GM12878 (cell line): Measurements from ENCODE around the gene CACNA1D. TPM values are rescaled to one million over a fixed set of nuclear protein-coding genes. Genes with fewer than 3 reads are reported as not detected.
A peak's percentile ranks its signal among the peaks of the same experiment; 100 is the strongest.

Source experiments
- ATAC-seq: fragments of 200-7000 bp; cut with Tn5 transposase; 3 replicates; pipeline ENCODE4 v1.9.1; 2020; ENCODE audit warnings: mild to moderate bottlenecking, moderate library complexity
- BruUV-seq: library from RNA; stranded (reverse); fragments of 400-500 nt; replicated peaks from 2 replicates; lab custom pipeline; 2021; lab: Mats Ljungman, UMichigan
- CTCF ChIA-PET: fragments of 300-600 bp; sonication (Branson Sonifier 250); formaldehyde crosslinking; extraction: SDS; loops from one replicate; lab custom pipeline; 2021; ENCODE audit warnings: inconsistent platforms; lab: Yijun Ruan, JAX
- POLR2A ChIA-PET: fragments of 350-600 bp; formaldehyde crosslinking; extraction: SDS; loops from one replicate; lab custom pipeline; 2021; ENCODE audit warnings: inconsistent platforms; lab: Charles Lee
- RAD21 ChIA-PET: fragments of 300-600 bp; sonication (Branson Sonifier 250); formaldehyde crosslinking; loops from one replicate; lab custom pipeline; 2023; ENCODE audit warnings: antibody characterized with exemption; ENCODE audit not compliant: unreplicated experiment; lab: Charles Lee
- SMC1A ChIA-PET: fragments of 300-600 bp; sonication (Branson Sonifier 250); formaldehyde crosslinking; loops from one replicate; lab custom pipeline; 2023; ENCODE audit not compliant: unreplicated experiment, uncharacterized antibody; lab: Charles Lee
- DNase-seq: peaks from one replicate; pipeline ENCODE4 v3.0.0-alpha.2; 2011; ENCODE audit warnings: low read depth, low spot score
- FAIRE-seq: peaks from 3 replicates; lab custom pipeline; 2011; peaks lifted over from hg19 to GRCh38; lab: Jason Lieb, UNC
- H2AFZ ChIP-seq: 2 replicates; pipeline ENCODE4 v1.6.0; 2011; ENCODE audit warnings: low read depth, low read length, control low read depth; ENCODE audit not compliant: control insufficient read depth
- H3K27ac ChIP-seq: 2 replicates; pipeline ENCODE4 v1.5.1; 2011; ENCODE audit warnings: control low read depth; ENCODE audit not compliant: control insufficient read depth, insufficient read depth
- H3K27me3 ChIP-seq, 2 experiments: replicated peaks in 1 of 2; 2 replicates each; pipeline versions ENCODE4 v1.6.0 to v1.6.1; 2011; ENCODE audit warnings: low read length in 1 of 2; ENCODE audit not compliant: control insufficient read depth in 2 of 2, insufficient read depth in 2 of 2
- H3K36me3 ChIP-seq, 2 experiments: 2 replicates each; pipeline ENCODE4 v1.5.1; 2011; ENCODE audit warnings: low read length in 1 of 2; ENCODE audit not compliant: control insufficient read depth in 2 of 2, insufficient read depth in 2 of 2
- H3K4me1 ChIP-seq: 2 replicates; pipeline ENCODE4 v1.6.1; 2011; ENCODE audit warnings: mild to moderate bottlenecking, low read length, moderate library complexity, mixed read lengths; ENCODE audit not compliant: control insufficient read depth, insufficient read depth
- H3K4me2 ChIP-seq: 2 replicates; pipeline ENCODE4 v1.6.0; 2011; ENCODE audit warnings: control low read depth; ENCODE audit not compliant: control insufficient read depth, insufficient read depth
- H3K4me3 ChIP-seq: fragments of 200-600 bp; sonication (generic); 2 replicates; pipeline ENCODE4 v1.5.1; 2016
- H3K79me2 ChIP-seq: 2 replicates; pipeline ENCODE4 v1.6.0; 2011; ENCODE audit warnings: low read length; ENCODE audit not compliant: control insufficient read depth, insufficient read depth
- H3K9ac ChIP-seq: 2 replicates; pipeline ENCODE4 v1.8.0; 2011; ENCODE audit warnings: low read length, control low read depth, mixed read lengths; ENCODE audit not compliant: control insufficient read depth, insufficient read depth
- H3K9me3 ChIP-seq: replicated peaks from 3 replicates; pipeline ENCODE4 v1.5.1; 2011; ENCODE audit warnings: mild to moderate bottlenecking, low read length; ENCODE audit not compliant: control insufficient read depth, insufficient read depth
- H4K20me1 ChIP-seq: 2 replicates; pipeline ENCODE4 v1.6.0; 2011; ENCODE audit not compliant: control insufficient read depth, insufficient read depth
- SREBF2 ChIP-seq: IDR thresholded peaks from 2 replicates; pipeline ENCODE4 v1.6.1; 2012; ENCODE audit warnings: mild to moderate bottlenecking, low read length
- TCF12 ChIP-seq: IDR thresholded peaks from 2 replicates; pipeline ENCODE4 v1.6.1; 2011; ENCODE audit warnings: low read depth, mild to moderate bottlenecking, low read length
- ZNF217 ChIP-seq: fragments of 450-650 bp; IDR thresholded peaks from 2 replicates; pipeline ENCODE4 v1.6.1; 2017; ENCODE audit warnings: antibody characterized with exemption, mild to moderate bottlenecking
- WGBS: methylation state at CpG from one replicate; pipeline ENCODE4 v1.1.6; 2016; ENCODE audit warnings: low lambda C conversion rate; ENCODE audit not compliant: insufficient replicate concordance, insufficient coverage; ENCODE audit errors: missing lambda C conversion rate; 5-methylcytosine and 5-hydroxymethylcytosine counted together
- in situ Hi-C: fragments of 300-500 bp; cut with MboI; formaldehyde crosslinking; loops from 9 replicates; pipeline ENCODE4 v1.14.3; 2018; ENCODE audit warnings: mixed read lengths
- intact Hi-C: fragments of 100-400 bp; cut with micrococcal nuclease; formaldehyde crosslinking; loops from one replicate; pipeline ENCODE4 v1.14.2; 2022; ENCODE audit not compliant: unreplicated experiment
- polyA plus RNA-seq, 11 experiments: library from polyadenylated mRNA; depleted of rRNA in 4 of 11; unstranded in 6 of 11; stranded (reverse) in 5 of 11; fragments of >200 nt; fragmentation: Nextera tagmentation in 4 of 11; fragmentation: Illumina TruSeq in 1 of 11; extraction: Ambion mirVana in 4 of 11; extraction: Trizol in 1 of 11; gene quantifications; 1 replicate in 1 of 11; 2 replicates in 10 of 11; pipeline versions ENCODE4 v1.2.1 to v1.2.3, GENCODE V29; 2011 to 2016; ENCODE audit warnings: inconsistent platforms in 2 of 11, missing spikeins in 2 of 11, low read depth in 1 of 11
- total RNA-seq, 4 experiments: library from RNA; depleted of rRNA in 3 of 4; stranded (reverse); fragments of >200 nt in 3 of 4; fragmentation: Illumina TruSeq in 1 of 4; extraction: Trizol in 1 of 4; gene quantifications; 2 replicates each; pipeline versions ENCODE4 v1.2.1 to v1.2.3, GENCODE V29; 2013 to 2021
- TF ChIP-seq, protein P1 (sequence below): fragments of 450-650 bp; IDR thresholded peaks from 2 replicates; pipeline ENCODE4 v1.6.1; 2018; ENCODE audit warnings: mild to moderate bottlenecking, low read depth, moderate library complexity; ENCODE audit not compliant: partially characterized antibody
- TF ChIP-seq, protein P2 (sequence below): fragments of 450-650 bp; IDR thresholded peaks from 2 replicates; pipeline ENCODE4 v1.6.1; 2017; ENCODE audit warnings: mild to moderate bottlenecking
- TF ChIP-seq, protein P3 (sequence below): fragments of 150-350 bp; IDR thresholded peaks from 2 replicates; pipeline ENCODE4 v1.6.1; 2016; ENCODE audit warnings: low read depth, low read length
- TF ChIP-seq, protein P4 (sequence below): fragments of 450-650 bp; IDR thresholded peaks from 2 replicates; pipeline ENCODE4 v1.6.1; 2017; ENCODE audit warnings: mild to moderate bottlenecking, moderate library complexity

CACNA1D gene
- total and polyA plus RNA-seq, 10 of the 15 experiments (the other 5 are each of a cell fraction or from before 2014, with no cell fraction given) = 0.21 to 24.4 (median 1.6) TPM

DNA sequence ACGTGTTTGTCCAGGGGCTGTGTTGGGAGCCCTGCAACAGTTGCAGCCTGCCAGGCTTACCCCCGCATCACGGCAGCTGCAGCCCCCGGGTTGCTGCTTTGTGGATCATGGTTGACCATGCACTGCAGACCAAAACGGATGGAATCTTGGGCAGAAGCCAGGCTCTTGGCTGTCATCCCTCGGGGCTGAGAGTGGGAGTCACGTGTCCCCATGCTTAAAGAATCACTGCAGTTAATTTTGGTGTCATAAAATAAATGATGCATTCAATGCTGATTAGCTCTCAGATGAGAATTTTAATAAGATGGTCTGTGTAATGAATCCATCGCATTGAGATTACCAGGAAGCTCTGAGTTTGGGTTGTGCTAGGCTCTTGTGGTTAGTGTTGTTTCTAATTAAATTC is 236.2 kb downstream of the CACNA1D start (continued):
- TF ChIP-seq, protein P1, sequence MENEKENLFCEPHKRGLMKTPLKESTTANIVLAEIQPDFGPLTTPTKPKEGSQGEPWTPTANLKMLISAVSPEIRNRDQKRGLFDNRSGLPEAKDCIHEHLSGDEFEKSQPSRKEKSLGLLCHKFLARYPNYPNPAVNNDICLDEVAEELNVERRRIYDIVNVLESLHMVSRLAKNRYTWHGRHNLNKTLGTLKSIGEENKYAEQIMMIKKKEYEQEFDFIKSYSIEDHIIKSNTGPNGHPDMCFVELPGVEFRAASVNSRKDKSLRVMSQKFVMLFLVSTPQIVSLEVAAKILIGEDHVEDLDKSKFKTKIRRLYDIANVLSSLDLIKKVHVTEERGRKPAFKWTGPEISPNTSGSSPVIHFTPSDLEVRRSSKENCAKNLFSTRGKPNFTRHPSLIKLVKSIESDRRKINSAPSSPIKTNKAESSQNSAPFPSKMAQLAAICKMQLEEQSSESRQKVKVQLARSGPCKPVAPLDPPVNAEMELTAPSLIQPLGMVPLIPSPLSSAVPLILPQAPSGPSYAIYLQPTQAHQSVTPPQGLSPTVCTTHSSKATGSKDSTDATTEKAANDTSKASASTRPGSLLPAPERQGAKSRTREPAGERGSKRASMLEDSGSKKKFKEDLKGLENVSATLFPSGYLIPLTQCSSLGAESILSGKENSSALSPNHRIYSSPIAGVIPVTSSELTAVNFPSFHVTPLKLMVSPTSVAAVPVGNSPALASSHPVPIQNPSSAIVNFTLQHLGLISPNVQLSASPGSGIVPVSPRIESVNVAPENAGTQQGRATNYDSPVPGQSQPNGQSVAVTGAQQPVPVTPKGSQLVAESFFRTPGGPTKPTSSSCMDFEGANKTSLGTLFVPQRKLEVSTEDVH = no peak
- TF ChIP-seq SREBF2 = no peak

DNA sequence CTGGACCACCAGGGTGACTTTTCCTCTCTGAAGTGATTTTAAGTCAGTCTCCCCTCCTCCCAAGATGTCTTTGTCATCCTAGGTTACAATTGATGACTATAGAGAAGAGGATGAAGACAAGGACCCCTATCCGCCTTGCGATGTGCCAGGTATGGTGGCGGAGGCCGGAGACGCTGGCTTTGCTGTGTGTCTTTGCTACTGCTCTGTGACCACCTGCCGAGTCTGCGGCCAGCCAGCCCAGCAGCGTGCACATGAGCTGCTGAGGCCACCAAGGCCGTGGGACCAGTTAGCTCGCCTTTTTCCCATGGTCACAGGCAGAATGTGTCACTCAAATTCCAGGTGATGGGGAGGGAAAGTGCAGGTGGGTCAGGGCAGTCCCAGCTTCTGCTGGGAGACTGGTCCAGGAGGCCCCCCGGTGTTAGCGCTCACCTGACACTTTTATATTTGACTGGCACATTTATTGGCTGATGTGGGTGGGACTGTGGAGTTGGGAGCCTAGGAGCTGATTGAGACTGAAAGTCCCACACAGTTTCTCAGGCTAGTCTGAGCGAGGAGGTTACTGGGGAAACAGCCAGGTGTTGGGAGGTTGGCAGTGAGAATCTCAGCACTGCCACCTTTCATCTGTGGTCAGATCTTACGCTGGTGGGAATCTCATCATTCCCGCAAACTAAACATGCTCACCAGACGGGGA is 237.7 kb downstream of the CACNA1D start:
- RAD21 ChIA-PET = interaction anchor here (0.5 to 1.2 kb wide), 4 partner anchors 12 to 188 kb away, joined by 3 read pairs; no protein-coding TSS in a partner anchor
- intact Hi-C loops = loop anchor here (5.0 kb wide), 1 partner anchor 190 kb away; no protein-coding TSS in a partner anchor
- ATAC-seq = peak; percentile 64
- TF ChIP-seq TCF12 (0 out of 2 replicates have a peak, but pooled peaks have one; percentile 35), ZNF217 (no peak)
- TF ChIP-seq, protein P2, sequence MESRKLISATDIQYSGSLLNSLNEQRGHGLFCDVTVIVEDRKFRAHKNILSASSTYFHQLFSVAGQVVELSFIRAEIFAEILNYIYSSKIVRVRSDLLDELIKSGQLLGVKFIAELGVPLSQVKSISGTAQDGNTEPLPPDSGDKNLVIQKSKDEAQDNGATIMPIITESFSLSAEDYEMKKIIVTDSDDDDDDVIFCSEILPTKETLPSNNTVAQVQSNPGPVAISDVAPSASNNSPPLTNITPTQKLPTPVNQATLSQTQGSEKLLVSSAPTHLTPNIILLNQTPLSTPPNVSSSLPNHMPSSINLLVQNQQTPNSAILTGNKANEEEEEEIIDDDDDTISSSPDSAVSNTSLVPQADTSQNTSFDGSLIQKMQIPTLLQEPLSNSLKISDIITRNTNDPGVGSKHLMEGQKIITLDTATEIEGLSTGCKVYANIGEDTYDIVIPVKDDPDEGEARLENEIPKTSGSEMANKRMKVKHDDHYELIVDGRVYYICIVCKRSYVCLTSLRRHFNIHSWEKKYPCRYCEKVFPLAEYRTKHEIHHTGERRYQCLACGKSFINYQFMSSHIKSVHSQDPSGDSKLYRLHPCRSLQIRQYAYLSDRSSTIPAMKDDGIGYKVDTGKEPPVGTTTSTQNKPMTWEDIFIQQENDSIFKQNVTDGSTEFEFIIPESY = 0 out of 2 replicates have a peak, but pooled peaks have one; percentile 41
- TF ChIP-seq, protein P3, sequence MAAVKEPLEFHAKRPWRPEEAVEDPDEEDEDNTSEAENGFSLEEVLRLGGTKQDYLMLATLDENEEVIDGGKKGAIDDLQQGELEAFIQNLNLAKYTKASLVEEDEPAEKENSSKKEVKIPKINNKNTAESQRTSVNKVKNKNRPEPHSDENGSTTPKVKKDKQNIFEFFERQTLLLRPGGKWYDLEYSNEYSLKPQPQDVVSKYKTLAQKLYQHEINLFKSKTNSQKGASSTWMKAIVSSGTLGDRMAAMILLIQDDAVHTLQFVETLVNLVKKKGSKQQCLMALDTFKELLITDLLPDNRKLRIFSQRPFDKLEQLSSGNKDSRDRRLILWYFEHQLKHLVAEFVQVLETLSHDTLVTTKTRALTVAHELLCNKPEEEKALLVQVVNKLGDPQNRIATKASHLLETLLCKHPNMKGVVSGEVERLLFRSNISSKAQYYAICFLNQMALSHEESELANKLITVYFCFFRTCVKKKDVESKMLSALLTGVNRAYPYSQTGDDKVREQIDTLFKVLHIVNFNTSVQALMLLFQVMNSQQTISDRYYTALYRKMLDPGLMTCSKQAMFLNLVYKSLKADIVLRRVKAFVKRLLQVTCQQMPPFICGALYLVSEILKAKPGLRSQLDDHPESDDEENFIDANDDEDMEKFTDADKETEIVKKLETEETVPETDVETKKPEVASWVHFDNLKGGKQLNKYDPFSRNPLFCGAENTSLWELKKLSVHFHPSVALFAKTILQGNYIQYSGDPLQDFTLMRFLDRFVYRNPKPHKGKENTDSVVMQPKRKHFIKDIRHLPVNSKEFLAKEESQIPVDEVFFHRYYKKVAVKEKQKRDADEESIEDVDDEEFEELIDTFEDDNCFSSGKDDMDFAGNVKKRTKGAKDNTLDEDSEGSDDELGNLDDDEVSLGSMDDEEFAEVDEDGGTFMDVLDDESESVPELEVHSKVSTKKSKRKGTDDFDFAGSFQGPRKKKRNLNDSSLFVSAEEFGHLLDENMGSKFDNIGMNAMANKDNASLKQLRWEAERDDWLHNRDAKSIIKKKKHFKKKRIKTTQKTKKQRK = no peak
- TF ChIP-seq, protein P4, sequence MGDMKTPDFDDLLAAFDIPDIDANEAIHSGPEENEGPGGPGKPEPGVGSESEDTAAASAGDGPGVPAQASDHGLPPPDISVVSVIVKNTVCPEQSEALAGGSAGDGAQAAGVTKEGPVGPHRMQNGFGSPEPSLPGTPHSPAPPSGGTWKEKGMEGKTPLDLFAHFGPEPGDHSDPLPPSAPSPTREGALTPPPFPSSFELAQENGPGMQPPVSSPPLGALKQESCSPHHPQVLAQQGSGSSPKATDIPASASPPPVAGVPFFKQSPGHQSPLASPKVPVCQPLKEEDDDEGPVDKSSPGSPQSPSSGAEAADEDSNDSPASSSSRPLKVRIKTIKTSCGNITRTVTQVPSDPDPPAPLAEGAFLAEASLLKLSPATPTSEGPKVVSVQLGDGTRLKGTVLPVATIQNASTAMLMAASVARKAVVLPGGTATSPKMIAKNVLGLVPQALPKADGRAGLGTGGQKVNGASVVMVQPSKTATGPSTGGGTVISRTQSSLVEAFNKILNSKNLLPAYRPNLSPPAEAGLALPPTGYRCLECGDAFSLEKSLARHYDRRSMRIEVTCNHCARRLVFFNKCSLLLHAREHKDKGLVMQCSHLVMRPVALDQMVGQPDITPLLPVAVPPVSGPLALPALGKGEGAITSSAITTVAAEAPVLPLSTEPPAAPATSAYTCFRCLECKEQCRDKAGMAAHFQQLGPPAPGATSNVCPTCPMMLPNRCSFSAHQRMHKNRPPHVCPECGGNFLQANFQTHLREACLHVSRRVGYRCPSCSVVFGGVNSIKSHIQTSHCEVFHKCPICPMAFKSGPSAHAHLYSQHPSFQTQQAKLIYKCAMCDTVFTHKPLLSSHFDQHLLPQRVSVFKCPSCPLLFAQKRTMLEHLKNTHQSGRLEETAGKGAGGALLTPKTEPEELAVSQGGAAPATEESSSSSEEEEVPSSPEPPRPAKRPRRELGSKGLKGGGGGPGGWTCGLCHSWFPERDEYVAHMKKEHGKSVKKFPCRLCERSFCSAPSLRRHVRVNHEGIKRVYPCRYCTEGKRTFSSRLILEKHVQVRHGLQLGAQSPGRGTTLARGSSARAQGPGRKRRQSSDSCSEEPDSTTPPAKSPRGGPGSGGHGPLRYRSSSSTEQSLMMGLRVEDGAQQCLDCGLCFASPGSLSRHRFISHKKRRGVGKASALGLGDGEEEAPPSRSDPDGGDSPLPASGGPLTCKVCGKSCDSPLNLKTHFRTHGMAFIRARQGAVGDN = 0 out of 2 replicates have a peak, but pooled peaks have one; percentile 12

More for the DNA sequence above, 237.7 kb downstream of the CACNA1D start:
- CTCF ChIA-PET = interaction anchor here (1.0 kb wide), 1 partner anchor 19 kb away, joined by 4 read pairs; no protein-coding TSS in a partner anchor
- Histone ChIP-seq H3K79me2 (no peaks in the 10 kb centered on the region), H3K9ac (no peak overlapping the region), H3K4me2 (0 out of 2 replicates have a peak overlapping the region, but pooled peaks have one; percentile 7), H3K4me1 (peaks cover 10% of the 10 kb centered on the region), H3K9me3 (no peaks in the 10 kb centered on the region; the same call in 2 of the 3 replicates), H3K4me3 (no peak overlapping the region), H3K27ac (no peak overlapping the region), H4K20me1 (no peaks in the 10 kb centered on the region), H2AFZ (no peak overlapping the region), H3K27me3 (no peaks in the 10 kb centered on the region), H3K36me3 (no peaks in the 10 kb centered on the region)
- in situ Hi-C loops = no loop called here
- SMC1A ChIA-PET = interaction anchor here (2.1 to 2.3 kb wide), 3 partner anchors 16 to 112 kb away, joined by 9 to 13 read pairs (median 12); no protein-coding TSS in a partner anchor
- BruUV-seq = no TSS peak
- WGBS = 49% methylated on average over 16 of the region's 16 CpGs
- DNase-seq (no peak), FAIRE-seq (no peak)
- POLR2A ChIA-PET = interaction anchor here (0.6 to 0.8 kb wide), 2 partner anchors 37 to 81 kb away, joined by 3 to 4 read pairs; no protein-coding TSS in a partner anchor
